B cell (primary cell): ENCODE results near the gene ABCA1.

Source experiments
- EZH2 ChIP-seq: IDR thresholded peaks from 2 replicates; pipeline ENCODE4 v1.6.1; 2012; ENCODE audit warnings: borderline replicate concordance, low read depth, mild to moderate bottlenecking, moderate library complexity, low read length; ENCODE audit not compliant: insufficient read depth, poor library complexity, severe bottlenecking
- TF ChIP-seq, protein P1 (sequence below): fragments of 200-600 bp; IDR thresholded peaks from one replicate; pipeline ENCODE4 v1.8.0; 2022; ENCODE audit warnings: antibody characterized with exemption, mild to moderate bottlenecking

DNA sequence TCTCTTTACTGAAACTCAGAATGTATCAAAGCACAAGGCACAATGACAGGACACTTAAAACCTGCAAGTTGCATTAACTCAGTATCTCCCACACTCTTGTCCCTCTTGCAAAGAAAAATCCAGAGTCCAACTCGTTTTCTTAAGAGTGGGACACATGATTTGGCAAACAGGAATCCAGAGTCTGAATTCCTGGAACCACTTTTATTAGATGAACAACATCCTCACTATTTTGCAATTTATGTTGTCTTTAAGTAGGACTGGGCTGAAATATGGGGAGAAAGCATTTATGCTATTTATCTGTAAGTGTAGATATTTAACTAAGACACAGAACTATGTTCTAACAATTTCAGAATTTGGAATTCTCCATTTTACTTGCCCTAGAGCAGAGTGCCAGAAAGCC is 69.1 kb downstream of the ABCA1 start:
- TF ChIP-seq, protein P1, sequence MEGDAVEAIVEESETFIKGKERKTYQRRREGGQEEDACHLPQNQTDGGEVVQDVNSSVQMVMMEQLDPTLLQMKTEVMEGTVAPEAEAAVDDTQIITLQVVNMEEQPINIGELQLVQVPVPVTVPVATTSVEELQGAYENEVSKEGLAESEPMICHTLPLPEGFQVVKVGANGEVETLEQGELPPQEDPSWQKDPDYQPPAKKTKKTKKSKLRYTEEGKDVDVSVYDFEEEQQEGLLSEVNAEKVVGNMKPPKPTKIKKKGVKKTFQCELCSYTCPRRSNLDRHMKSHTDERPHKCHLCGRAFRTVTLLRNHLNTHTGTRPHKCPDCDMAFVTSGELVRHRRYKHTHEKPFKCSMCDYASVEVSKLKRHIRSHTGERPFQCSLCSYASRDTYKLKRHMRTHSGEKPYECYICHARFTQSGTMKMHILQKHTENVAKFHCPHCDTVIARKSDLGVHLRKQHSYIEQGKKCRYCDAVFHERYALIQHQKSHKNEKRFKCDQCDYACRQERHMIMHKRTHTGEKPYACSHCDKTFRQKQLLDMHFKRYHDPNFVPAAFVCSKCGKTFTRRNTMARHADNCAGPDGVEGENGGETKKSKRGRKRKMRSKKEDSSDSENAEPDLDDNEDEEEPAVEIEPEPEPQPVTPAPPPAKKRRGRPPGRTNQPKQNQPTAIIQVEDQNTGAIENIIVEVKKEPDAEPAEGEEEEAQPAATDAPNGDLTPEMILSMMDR = no peak
- TF ChIP-seq EZH2 = no peak
